C4-2B (cell line): ENCODE results near the gene RNF32.

Experiments used
- H3K27ac ChIP-seq: fragments of 450-650 bp; 2 replicates; pipeline ENCODE4 v1.5.1; 2017
- ZFX ChIP-seq: fragments of 450-650 bp; IDR thresholded peaks from 2 replicates; pipeline ENCODE4 v1.6.1; 2017
- TF ChIP-seq, protein P1 (sequence below): fragments of 450-650 bp; conservative IDR thresholded peaks from 2 replicates; pipeline ENCODE4 v1.5.1; 2017; ENCODE audit warnings: mild to moderate bottlenecking

The RNF32 gene

DNA sequence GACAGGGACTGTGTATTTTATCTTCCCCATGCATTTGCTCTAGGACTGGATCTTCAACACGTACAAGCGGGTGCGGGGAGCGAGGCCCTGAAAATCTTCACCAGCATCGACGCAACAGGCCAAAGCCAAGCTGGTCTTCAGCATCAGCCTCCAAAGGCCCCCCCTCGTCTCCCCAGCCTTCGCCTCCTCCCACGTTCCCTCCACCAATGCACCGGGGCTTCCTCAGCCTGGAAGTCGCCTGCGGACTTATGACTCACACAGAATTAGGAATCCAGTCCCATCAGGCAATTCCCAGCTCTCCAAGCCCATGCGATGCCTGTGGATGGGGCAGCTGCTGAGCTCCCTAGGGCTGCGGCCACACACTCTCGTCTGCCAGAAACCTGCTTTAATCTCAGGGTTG lies 36.3 kb upstream of the RNF32 start:
- no peak overlapping the region for H3K27ac ChIP-seq
- TF ChIP-seq, protein P1, sequence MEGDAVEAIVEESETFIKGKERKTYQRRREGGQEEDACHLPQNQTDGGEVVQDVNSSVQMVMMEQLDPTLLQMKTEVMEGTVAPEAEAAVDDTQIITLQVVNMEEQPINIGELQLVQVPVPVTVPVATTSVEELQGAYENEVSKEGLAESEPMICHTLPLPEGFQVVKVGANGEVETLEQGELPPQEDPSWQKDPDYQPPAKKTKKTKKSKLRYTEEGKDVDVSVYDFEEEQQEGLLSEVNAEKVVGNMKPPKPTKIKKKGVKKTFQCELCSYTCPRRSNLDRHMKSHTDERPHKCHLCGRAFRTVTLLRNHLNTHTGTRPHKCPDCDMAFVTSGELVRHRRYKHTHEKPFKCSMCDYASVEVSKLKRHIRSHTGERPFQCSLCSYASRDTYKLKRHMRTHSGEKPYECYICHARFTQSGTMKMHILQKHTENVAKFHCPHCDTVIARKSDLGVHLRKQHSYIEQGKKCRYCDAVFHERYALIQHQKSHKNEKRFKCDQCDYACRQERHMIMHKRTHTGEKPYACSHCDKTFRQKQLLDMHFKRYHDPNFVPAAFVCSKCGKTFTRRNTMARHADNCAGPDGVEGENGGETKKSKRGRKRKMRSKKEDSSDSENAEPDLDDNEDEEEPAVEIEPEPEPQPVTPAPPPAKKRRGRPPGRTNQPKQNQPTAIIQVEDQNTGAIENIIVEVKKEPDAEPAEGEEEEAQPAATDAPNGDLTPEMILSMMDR, result no peak
- no peak for TF ChIP-seq ZFX

DNA sequence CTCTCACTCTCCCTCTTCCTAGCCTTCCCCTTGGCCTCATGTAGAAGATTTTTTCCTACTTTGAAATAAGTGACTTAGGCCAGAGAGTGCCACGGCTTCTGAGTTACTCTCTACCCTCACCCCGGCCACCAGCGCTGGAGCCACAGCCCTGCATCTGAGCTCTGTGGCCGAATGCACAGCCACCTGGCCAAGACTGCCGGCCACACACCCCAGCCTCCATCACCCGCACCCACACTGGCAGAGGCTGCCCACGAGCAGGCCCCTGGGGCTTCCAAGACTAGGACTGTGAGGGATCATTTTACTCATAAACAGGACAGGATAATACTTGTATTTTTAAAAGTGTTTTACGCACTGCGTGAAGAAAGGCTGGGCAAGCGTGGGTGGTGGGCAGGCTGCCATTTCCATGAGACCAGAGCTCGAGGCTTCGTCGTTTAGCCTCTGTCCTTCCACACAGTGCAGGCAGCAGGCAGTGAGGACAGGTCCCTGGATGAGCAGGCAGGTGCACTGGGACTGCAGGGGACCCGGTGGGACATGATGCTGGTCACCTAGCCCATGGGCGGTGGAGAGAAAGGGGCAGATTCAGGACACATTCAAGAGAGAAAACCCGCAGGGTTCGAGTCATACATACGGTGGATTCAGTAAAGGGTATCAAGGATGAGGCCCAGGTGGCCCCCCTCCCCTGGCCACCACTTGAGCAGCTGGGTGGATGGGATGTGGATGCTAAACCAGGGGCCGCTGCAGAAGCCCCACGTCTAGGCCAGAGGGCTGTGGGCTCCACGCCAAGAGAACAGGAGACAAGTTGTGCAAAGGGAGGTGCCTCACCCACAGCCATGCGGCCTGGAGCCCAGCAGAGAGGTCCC lies 35.5 kb upstream of the RNF32 start:
- TF ChIP-seq, protein P1, result no peak
- TF ChIP-seq ZFX, result no peak
- H3K27ac ChIP-seq, result no peak overlapping the region

DNA sequence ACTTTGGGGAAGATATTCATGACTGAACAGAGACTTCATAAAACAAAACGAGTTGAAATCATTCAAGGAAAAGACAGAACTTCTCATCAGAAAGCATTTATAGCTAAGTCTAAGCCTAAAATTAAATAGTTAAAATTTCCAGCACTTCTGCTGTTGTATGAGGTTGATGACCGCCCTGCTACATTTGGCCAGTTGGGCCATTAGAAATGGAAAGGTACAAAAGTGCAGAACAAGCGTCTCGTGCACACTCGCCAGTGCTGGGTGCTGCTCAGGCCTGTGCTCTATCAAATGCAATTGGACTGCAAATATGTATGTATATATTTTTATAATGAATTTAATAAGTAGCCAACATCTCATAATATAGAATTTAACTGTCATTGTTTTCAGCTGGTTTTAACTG lies 34.4 kb upstream of the RNF32 start:
- no peak overlapping the region for H3K27ac ChIP-seq
- TF ChIP-seq ZFX, result no peak
- TF ChIP-seq, protein P1, result no peak

DNA sequence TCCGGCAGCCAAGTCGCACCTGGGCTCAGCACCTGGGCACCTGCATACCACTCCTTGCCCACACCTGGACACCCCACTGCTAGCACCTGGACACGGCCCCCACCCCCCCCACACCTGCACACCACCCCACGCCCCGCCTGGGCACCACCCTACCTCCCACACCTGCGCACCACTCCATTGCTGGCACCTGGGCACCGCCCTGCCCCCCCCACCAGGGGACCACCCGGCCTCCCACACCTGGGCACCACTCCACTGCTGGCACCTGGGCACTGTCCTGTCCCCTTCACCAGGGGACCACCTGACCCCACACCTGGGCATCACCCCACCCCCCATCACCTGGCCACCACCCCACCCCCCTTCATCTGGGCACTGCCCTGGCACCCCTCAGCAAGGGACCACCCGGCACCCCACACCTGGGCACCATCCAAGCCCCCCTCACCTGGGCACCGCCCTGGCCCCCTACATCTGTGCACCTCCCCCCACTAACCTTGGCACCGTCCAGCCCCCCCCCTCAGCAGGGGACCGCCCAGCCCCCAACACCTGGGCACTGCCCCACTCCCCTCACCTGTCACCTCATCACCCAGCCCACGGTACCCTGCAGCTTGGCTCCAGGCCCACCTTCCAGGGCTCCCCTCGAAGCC lies 33.8 kb upstream of the RNF32 start:
- TF ChIP-seq, protein P1, result no peak
- TF ChIP-seq ZFX, result no peak

DNA sequence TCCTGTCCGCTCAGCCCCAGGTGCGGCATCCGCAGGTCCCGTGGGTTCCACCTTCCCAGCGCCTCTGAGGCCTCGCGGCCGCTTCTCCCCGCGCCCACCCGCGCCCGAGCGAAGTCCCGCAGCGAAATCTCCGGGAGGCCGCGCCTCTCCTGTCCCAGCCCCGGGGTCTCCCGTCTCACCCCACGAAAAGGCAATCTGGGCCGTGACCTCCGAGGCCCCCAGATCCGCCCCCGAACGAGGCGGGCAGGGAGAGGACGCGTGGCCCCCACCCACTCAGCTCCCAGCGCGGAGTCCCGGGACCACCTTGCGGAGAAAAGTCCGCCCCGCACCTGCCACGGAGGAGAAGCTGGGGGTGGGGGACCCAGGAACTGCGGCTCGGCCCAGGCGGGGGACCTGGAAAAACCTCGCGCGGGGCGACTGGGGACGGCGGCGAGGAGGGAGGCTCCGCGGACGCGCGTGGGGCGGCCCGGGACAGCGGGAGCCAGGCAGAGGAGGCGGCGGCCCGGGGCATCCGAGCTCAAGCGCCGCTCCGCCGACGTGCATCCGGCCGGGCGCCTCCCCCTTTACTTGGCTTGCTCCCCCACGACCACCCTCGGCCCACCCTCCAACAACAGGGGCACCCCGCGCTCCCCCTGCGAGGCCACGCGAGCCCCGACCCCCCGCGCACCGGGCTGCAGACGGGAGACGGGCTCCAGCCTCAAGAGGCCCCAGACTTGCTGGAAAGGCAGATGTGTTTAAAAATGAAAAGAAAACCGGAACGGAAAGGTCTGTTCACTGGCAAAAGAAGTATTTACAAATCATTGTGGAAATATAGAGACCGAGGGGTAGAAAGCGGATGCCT lies 33.0 kb upstream of the RNF32 start:
- TF ChIP-seq, protein P1, result no peak
- TF ChIP-seq ZFX, result no peak
- no peak overlapping the region for H3K27ac ChIP-seq

More for the DNA sequence above, 33.8 kb upstream of the RNF32 start:
- H3K27ac ChIP-seq, result no peak overlapping the region

DNA sequence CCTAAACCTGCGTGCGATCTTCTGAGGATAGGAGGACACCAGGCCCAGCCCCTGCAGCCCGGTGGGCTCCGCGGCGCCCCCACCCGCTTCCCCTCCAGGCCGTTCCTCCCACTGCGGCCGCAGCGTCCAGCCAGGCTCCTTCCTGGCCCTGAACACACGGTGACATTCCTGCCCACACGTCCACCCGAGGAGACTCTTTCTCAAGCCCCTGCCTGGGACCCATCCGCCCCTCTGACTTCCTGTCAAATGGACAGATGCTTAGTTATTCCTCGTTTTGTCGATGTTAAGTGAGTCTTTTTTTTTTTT lies 32.4 kb upstream of the RNF32 start:
- TF ChIP-seq, protein P1, result no peak
- TF ChIP-seq ZFX, result no peak
- no peak overlapping the region for H3K27ac ChIP-seq
